Measurements from ENCODE around the gene PACSIN1. TPM values are rescaled to one million over a fixed set of nuclear protein-coding genes. Genes with fewer than 3 reads are reported as not detected.

Gene PACSIN1
- polyA plus RNA-seq, 12 donors, result 0.43 to 3.0 (median 1.2) TPM; not detected in 2

DNA sequence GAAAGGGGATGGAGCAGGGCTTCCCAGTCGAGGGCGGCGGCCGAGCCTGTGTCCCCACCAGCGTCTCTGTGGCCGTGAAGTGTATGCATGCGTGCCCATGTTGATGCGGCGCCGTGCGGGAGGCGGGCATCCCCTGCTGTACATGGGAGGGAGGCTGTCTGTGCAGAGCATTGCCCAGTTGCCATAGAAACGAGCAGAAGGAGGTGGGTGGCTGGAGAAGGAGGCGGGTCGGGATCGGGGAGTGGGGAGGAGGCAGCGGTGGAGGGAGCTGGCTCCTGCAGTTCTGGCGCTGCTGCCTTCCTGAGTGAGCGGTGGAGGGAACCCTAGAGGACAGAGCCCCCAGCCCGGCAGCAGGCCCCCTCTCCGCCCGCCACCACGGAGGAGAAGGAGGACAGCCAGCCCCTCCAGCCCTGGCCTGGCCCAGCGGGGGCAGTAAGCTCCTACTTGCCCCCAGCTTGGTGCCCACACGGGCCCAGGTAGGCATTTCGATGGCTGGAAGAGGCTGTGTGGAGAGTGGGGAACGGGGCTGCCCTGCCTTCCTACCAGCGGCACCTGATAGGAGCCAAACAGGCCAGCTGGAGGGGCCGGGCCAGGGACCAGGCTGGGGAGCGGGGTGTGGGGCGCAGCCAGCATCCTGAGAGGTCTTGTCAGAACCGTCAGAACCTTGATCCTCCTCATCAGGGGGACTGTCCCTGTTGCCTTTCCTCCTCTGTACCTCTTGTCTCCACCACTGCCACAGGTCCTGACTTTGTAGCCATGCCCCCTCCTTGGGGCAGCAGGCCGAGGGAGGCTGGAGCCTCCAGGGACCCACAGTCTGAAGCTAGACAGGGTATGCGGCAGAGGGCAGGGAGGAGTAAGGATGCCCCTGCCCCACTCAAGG is 49.0 kb downstream of the PACSIN1 start:
- peak; percentile 61 for DNase-seq

DNA sequence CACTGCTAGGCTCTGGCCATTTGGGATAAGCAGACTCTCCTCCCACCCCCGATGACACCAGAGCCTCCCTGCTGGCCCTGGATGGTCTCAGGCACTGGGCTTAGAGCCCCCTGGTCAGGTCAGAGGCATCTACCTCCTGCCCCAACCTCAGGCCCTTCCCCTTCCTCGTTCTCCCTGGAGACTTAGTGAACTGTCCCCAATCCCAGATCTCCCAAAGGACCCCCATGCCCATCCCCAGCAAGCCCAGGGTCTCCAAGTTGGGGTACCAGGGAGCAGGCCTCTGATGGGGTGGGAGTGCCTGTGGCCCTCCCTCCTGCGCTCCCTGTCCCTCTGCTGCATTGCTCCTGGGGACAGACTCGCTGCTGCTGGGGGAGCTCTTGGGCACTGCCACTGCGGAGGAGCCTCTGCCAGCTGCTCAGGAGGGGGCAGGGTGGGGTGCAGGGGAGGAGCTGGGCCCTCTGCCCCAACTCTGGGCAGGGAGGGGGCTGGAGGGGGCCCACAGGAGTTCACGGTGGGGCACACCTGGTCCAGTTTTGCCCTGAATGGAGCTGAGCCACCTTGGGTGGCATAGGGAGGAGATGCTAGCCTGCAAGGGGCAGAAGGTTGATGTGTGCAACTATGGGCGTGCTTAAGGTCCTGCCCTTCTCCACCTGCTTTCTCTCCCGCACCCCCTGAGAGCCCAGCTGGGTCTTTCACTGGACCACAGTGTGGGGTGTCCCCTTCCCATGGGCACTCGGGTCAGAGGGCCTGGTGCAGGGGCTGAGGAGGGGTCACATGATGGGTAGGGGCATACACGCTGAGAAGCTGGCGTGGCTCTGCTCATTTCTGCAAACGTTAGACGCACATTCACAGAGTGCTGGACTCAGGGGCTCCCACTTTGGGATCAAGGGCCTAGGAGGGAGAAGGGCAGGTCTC is 49.9 kb downstream of the PACSIN1 start:
- no peak for DNase-seq

DNA sequence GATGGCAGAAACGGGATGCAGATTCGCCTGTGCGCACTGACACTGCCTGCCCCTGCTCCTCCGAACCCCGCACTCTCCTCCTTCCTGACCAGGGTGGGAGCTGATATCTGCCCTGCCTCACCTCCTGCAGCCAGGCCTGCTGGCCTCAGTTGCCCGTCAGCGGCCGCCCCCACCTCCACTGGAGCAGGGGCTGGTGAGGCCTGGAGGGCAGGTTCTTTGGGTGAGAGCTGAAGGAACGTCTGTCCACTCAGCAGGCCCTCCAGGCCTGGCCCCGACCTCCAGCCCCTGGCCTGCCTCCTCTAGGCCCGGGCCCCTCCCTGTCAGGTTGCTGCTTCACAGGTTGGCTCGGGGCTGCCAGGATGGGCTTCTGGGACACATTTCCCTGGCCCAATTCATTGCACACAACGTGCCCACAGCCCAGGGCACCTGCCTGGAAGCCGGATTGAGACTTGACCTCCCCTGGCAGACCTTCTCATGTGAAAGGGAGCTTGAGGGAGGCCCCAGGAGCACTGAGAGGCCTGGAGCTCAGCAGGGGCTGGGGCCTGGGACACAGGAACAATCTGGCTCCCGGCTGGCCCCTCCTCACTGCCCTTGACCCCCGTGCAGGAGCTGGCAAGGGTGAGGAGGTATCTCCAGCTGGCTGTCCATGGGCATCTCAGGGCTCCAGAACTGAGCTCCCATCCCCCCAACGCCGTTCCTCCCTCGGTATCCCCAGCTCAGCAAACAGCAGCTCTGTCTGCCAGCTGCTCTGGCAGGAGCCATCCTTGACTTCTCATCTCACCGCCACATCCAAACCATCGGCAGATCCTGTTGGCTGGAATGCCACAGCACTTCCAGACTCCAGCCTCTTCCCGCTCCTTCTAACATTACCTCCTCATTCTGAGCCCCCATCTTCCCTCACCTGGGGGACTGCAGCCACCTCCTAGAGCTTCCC is 50.8 kb downstream of the PACSIN1 start:
- no peak for DNase-seq

DNA sequence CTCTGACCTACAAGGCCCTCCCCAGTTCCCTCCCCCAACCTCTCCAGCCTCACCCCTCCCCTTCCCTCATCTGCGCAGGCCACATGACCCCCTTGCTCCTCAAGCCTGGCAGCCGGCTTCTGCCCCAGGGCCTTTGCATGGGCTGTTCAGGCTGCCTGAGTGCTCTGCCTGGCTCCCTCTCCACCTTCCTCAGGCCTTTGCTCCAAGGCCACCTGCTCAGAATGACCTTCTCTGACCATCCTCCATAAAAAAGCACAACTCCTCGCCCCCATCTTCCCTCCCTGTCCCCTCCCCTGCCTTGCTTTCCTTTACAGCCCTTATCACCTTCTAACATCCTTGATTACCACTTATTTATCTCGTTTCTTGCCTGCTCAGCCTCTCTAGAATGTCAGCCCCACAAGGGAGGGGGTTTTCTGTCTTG is 51.6 kb downstream of the PACSIN1 start:
- no peak for DNase-seq

DNA sequence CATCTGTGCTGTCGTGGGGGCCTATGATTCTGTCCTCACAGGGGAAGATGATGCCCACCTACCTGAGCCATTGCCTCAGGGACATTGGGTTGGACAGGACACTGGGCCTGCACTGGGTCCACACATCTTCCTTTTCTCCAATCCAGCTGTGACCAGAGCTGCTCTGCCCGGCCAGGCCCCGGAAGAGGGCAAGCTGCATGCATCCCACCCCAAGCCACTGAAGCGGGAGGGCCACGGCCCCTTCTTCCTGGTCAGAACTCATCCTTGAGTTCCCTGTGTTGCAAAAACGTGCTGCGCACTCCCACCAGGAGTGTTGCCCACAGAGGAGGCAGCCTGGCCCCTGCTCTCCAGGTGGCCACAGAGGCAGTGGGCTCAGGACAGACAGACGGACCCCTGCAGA is 52.1 kb downstream of the PACSIN1 start:
- DNase-seq, result no peak

DNA sequence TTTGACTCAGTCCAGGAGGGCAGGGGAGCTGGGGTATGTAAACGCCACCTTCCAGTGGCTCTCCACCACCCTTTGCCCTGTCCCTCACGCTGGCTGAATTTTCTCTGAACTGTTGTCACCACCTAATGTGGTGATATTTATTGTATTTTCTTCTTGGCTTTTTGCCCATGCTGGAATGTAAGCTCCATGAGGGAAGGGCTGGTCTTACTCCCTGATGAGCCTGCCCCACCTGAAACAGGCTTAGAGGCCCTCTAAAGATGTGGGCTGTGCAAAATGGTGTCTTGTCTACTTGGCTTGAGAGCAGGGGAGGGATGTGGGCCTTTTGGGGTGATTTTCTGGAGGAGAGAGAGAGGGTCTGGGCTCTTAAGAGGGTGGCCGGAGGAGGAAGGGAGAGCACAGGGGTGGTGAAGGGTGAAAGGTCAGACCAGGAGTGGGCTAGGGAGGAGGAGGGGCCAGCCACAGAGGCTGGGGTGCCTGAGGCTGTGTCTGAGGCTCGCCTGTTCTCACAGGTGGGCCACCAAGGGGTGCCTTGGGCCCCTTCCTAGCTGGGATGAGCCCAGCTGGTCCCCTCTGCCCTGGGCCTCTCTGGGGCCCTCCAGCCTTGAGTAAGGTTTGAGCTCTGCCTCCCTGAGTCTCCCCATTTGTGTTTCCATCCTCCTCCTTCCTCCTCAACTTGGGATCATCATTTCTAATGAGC is 52.9 kb downstream of the PACSIN1 start:
- DNase-seq, result no peak

DNA sequence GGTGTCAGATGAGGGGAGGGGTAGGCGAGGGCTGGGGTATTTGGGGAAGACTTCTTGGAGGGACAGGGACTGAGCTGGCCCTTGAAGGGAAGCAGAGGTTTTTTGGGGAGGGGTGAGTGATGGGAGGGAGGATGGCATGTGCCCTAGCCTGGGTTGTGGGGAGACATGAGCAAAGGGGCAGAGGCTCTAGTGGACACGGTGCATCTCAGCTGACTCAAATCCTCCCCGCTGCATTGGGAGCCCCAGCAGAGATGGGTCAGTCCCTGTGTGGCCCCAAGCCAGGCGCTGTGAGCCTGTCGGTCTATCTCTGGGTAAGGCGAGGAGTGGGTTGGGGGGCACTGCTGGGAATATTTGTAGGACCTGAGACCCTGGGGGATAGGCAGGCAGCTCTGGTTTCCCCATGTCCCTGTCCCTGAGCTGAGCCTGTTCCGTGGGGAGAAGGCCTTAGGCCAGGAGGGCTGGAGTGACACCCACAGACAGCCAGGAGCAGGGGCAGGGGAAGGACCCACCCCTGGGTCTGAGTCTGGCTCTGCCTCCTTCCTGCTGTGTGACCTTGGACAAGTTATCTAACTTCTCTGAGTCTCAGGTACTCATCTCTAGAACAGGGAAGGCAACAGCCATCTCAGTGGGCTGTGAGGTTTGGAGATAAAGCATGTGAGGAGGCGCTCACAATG is 54.2 kb downstream of the PACSIN1 start:
- no peak for DNase-seq

DNA sequence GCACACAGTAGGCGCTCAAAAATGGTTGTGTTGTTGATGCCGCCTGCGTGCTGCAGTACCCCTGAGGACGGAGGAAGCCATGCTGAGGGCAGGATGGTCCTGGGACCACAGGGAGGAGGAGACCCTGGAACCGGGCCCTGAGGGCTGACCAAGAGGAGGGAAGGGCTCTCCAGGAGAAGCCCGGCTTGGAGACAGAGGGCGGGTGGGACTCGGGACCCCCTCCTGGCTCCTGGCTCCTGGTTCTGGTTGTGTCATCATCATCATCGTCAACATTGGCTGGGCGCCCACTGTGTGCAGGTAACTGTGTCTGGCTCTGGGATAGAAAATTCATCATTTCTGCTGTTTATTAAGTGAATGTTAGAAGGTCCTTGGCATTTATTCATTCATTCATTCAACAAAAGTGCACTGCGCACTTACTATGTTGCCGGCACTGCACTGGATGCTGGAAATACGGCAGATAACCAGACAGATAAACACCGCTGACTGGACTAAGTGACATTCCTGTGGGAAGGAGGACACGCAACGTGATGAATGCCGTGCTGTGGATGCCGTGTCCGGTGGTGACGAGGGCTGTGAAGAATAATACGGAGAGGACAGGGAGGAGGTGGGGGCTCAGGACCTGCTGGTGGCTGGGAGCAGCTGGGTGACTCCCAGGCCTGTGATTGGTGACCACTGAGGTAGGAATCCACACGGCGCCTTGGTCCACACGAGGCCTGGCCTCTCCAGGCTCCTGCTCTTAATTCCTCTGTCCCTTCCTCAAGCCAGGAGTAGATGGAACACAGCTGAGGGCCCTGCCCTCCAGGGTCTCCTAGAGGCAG is 55.0 kb downstream of the PACSIN1 start:
- no peak for DNase-seq

DNA sequence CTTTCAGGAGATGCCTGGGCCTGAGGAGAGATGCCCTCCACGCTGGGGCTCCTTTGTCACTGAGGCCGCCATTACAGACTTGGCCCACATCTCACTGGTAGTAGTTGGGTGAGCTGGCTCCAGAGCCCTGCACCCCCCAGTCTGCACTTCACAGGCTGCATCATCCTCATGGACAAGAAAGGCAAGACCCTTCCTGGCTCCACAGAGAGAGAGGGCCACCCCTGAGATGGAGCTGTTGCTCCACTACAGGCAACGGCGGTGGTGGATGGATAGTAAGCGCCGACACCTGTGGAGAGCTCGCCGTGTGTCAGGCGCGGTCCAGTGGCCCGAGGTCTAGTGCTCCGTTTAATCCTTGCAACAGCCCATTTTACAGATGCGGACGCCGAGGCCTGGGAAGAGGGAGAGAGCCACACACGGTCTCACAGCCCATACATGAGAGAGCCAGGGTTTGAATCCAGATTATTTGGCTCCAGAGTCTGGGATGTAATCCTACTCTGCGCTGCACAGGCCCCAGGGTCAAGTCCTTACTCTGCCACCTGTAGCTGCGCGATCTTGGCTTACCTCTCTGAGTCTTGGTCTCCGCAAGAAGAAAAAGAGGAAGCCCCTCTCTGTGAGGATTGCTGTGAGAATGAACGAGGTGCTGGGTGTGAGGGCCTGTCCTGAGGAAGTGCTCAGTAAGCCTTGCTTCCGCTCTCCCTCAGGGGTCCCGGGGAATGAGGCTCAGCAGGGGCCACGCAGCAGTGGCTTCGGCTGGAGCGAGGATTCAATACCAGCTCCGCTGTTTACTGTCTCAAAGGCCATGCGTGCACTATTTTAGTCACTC is 55.8 kb downstream of the PACSIN1 start:
- no peak for DNase-seq

DNA sequence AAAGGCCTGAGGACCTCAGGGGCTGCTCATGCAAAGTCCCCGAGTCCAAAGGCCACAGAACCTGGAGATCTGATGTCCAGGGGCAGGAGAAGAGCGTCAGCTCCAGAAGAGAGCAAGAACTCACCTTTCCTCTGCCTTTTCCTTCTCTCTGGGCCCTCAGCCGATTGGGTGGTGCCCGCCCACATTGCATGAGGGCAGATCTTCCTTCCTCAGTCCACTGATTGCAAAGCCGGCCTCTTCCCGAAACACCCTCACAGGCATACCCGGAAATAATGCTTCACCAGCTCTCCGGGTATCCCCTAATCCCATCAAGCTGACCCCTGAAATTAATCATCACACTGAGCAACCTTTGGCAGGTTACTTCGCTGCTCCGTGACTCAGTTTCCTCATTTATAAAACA is 56.9 kb downstream of the PACSIN1 start:
- DNase-seq, result no peak

DNA sequence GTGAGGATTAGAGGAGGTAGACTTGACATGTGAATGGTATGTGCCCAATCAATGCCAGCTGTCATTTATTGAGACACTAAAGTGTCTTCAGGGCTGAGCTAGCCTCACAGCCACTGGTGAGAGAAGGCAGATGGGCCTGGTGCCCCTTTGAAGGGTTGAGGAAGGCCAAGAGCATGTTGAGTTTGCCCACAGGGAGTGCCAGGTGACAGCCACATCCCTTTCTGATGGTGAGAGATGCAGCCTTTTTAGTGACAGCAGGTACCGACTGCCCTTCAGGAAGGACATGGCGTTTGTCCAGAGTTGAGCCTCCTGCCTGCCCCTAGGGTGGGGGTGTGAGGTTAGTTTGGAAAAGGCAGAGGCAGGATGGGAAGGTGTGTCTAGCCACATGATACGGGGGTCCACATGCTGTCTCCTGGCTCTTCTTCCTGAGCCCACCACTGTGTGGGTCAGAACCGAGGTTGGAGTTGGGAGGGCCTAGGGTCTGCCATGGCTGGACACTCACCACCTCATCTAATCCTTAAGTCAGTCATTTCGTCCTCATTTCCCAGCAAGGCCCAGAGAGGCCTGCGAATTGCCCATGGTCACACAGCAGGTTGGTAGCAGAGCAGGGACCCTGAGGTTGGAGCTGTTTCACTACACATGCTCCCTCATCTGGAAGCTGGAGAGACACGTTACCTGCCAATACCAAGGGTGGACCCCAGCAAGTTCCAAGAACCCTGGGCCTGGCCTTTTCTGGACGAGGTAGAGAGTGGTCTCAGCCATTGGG is 57.7 kb downstream of the PACSIN1 start:
- DNase-seq, result no peak

DNA sequence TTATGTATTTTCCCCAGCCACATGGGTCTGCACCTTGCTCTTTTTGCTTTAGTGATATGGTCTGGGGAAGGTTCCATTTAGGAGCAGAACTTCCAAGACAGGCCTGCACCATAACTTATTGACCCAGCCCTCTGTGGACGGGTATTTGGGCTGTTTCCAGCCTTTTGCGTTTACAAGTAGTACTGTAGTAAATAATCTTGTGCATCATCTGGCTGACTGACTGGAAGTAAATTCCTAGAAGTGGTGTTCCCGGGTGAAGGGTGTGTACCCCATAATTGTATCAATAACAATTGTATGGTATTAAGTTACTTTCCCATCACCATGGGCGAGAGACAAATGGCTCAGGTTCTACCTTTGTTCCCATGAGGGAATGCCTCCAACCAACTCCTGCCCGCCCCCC is 58.6 kb downstream of the PACSIN1 start:
- DNase-seq, result no peak

DNA sequence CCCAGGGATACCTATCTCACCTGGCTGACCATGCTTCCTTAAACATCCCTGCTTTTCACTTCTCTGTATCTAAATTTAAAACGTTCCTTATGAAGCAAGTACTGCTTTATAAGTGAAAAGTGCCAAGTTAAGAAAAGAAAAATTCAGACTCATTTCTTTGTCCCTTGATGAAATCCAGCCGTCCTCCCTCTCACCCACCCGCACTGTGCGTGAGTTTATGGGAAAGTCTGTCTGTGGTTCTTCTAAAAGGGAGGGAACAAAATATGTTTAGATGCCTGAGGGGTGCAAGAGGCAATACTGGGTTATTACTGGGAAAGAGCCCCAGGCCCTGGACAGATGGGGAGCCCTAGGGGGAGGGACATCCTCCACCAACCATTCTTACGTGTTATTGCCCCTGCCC is 59.1 kb downstream of the PACSIN1 start:
- no peak for DNase-seq

DNA sequence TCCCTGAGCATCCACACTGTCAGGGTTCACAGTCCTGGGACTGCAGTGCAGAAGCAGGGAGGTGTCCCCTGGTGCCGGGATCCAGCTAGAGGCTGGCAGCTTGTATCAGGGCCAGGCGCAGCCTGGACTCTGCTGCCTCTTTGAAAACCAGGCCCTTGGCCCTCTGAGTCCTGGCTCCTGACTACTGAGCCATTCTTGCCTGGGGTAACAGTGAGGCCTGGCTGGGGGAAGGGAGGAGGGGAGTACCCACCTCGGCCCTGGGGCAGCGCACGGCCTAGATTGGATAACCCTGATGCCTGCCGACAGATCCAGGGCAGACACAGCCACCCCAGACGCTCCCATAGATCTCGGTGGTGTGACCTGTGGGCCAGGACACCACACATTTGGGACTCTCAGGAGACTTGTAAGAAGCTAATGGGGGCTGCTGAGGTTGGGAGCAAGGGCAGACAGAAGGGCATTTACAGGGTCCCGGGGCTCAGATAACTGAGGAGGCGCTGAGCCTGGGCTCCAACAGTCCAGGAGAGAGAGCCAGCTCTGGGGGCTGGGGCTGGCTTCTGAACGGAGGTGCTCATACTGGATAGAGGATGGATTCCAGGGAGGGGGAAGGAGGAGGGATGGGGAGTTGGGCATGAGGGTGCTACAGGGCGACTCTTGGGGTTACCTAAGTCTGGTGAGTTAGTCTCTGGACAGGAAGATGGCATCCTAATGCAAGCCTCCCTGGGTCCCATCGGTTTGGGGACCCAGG is 59.7 kb downstream of the PACSIN1 start:
- DNase-seq, result no peak

DNA sequence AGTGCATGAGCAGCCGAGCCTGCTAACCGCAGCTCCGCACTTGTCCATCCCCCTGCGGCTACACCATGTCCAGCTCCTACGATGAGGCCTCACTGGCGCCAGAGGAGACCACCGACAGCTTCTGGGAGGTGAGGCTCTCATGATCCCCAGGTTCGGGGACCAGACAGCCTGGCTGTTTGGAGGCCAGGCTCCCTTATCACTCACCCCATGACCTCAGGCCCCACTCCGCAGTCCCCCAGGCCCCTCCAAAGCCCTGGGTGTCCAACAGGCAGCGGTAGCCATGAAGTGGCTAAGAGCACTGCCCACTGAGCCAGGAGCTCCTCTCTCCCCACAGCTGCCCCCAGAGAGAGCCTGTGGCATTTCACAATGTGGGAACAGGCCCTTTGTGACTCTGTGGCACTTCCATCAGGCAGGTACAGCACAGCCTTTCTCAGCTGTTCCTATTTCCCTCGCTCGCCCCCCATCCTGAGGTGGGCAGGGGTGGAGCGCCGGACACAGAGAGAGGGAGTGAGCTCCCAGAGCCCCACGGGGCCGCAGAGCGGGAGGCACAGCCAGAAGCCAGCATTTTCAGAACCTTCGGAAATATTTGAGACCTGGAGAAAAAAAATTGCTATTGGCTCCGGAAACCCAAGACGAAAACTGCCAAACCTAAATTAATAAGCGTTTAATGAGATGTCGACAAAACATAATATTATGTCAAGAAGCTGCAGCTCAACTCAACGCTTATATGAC is 60.5 kb downstream of the PACSIN1 start:
- DNase-seq, result no peak

DNA sequence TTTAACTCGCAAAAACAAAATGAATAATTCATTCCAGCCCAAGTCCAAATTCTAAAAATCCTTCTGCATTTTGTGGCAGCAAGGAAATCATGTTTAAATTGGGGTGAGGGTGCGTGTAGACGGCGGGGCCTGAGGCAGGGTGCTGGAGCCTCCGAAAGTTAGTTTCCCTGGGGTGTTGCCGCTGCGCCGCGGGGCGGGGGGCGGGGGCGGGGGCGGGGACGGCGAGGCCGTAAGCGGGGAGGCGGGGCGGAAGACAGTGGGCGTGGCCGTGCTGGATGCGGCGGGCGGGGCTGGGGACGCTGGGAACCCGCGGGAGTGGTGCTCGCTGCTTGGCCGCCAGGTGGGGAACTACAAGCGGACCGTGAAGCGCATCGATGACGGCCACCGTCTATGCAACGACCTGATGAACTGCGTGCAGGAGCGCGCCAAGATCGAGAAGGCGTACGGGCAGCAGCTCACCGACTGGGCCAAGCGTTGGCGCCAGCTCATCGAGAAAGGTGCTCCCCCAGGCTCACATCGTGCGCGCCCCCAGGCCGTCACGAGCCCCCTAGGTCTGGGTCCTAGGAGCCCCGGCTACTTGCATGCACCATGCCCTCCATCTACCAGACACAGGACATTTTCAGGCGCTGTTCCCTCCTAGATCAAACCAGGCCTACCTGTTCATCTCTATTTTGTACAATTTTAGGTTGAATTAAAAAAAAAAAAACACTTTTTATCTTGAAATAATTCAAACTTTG is 61.3 kb downstream of the PACSIN1 start:
- peak; percentile 92 for DNase-seq

Measured in muscle of arm (tissue), 12 donors.